Keratinocyte (primary cell): Measurements from ENCODE around the gene TTC33. TPM values are rescaled to one million over a fixed set of nuclear protein-coding genes. Genes with fewer than 3 reads are reported as not detected.

Source experiments
- DNase-seq: peaks from one replicate; pipeline ENCODE4 v3.0.0-alpha.2; 2011; ENCODE audit warnings: low read depth, missing footprints, low spot score
- FAIRE-seq: peaks from 2 replicates; lab custom pipeline; 2011; peaks lifted over from hg19 to GRCh38; lab: Jason Lieb, UNC
- H2AFZ ChIP-seq: 2 replicates; pipeline ENCODE4 v1.6.0; 2012; ENCODE audit warnings: low read length, control low read depth, inconsistent platforms; ENCODE audit not compliant: control insufficient read depth
- H3K27ac ChIP-seq: 2 replicates; pipeline ENCODE4 v1.5.1; 2011; ENCODE audit warnings: low read length; ENCODE audit not compliant: control insufficient read depth, insufficient read depth
- H3K27me3 ChIP-seq: 3 replicates; pipeline ENCODE4 v1.6.0; 2011; ENCODE audit warnings: low read length; ENCODE audit not compliant: control insufficient read depth, insufficient read depth; ENCODE audit errors: extremely low read depth
- H3K36me3 ChIP-seq, 2 experiments: 2 replicates in 1 of 2; 3 replicates in 1 of 2; pipeline ENCODE4 v1.5.1; 2011; ENCODE audit warnings: low read length in 2 of 2, mild to moderate bottlenecking in 1 of 2; ENCODE audit not compliant: control insufficient read depth in 2 of 2, insufficient read depth in 2 of 2; ENCODE audit errors: extremely low read depth in 1 of 2
- H3K4me1 ChIP-seq: 3 replicates; pipeline ENCODE4 v1.5.1; 2011; ENCODE audit warnings: low read length; ENCODE audit not compliant: control insufficient read depth, insufficient read depth; ENCODE audit errors: extremely low read depth
- H3K4me2 ChIP-seq: 3 replicates; pipeline ENCODE4 v1.6.0; 2011; ENCODE audit warnings: low read depth, low read length; ENCODE audit not compliant: control insufficient read depth, insufficient read depth; ENCODE audit errors: extremely low read depth
- H3K4me3 ChIP-seq, 3 experiments: fragments of 200-600 bp in 1 of 3; sonication (generic) in 1 of 3; 2 replicates in 2 of 3; 3 replicates in 1 of 3; pipeline ENCODE4 v1.5.1; 2011 to 2016; ENCODE audit warnings: low read length in 3 of 3, mild to moderate bottlenecking in 3 of 3, control low read depth in 2 of 3, inconsistent platforms in 1 of 3, low read depth in 1 of 3, mixed read lengths in 1 of 3, mixed run types in 1 of 3, moderate library complexity in 1 of 3; ENCODE audit not compliant: control insufficient read depth in 2 of 3, insufficient read depth in 2 of 3; ENCODE audit errors: extremely low read depth in 1 of 3
- H3K79me2 ChIP-seq: 2 replicates; pipeline ENCODE4 v1.6.0; 2012; ENCODE audit warnings: low read length; ENCODE audit not compliant: control insufficient read depth, insufficient read depth
- H3K9ac ChIP-seq: 3 replicates; pipeline ENCODE4 v1.6.0; 2011; ENCODE audit warnings: low read length; ENCODE audit not compliant: control insufficient read depth, insufficient read depth; ENCODE audit errors: extremely low read depth
- H3K9me1 ChIP-seq: 3 replicates; pipeline ENCODE4 v1.6.0; 2011; ENCODE audit warnings: low read length; ENCODE audit not compliant: control insufficient read depth, insufficient read depth; ENCODE audit errors: extremely low read depth
- H3K9me3 ChIP-seq: 2 replicates; pipeline ENCODE4 v1.5.1; 2012; ENCODE audit warnings: low read depth, low read length; ENCODE audit not compliant: control insufficient read depth
- H4K20me1 ChIP-seq: 3 replicates; pipeline ENCODE4 v1.6.0; 2011; ENCODE audit warnings: low read length; ENCODE audit not compliant: control insufficient read depth, insufficient read depth; ENCODE audit errors: extremely low read depth
- EZH2 ChIP-seq: IDR thresholded peaks from one replicate; pipeline ENCODE4 v1.6.1; 2012; ENCODE audit warnings: inconsistent platforms, mild to moderate bottlenecking, low read length, moderate library complexity
- dilution Hi-C: fragments of 300-500 bp; cut with MboI; formaldehyde crosslinking; loops from one replicate; pipeline ENCODE4 v1.7.0; 2020; ENCODE audit warnings: low sequenced_read_pairs; ENCODE audit not compliant: extremely low pct_ligation_motif_present
- polyA plus RNA-seq, 5 experiments: library from polyadenylated mRNA; depleted of rRNA in 3 of 5; stranded (reverse) in 3 of 5; stranded (forward) in 1 of 5; unstranded in 1 of 5; fragments of >200 nt; gene quantifications; 1 replicate in 1 of 5; 2 replicates in 3 of 5; 3 replicates in 1 of 5; pipeline versions ENCODE4 v1.2.1 to v1.2.3, GENCODE V29; 2011 to 2012; ENCODE audit warnings: missing spikeins in 2 of 5, low read depth in 1 of 5, low replicate concordance in 1 of 5
- TF ChIP-seq, protein P1 (sequence below), 3 experiments: IDR thresholded peaks in 1 of 3; conservative IDR thresholded peaks in 1 of 3; optimal IDR thresholded peaks in 1 of 3; 2 replicates in 2 of 3; 3 replicates in 1 of 3; pipeline versions ENCODE3 to v1.5.1; 2011; ENCODE audit warnings: low read length in 3 of 3, mild to moderate bottlenecking in 3 of 3, moderate library complexity in 2 of 3, control low read depth in 1 of 3, inconsistent platforms in 1 of 3; ENCODE audit not compliant: insufficient read depth in 2 of 3; ENCODE audit errors: extremely low read depth in 1 of 3

Gene TTC33
- polyA plus RNA-seq, 1 donor (not counting 4 experiments of a cell fraction or from before 2014, with no cell fraction given): 7.1 TPM

DNA sequence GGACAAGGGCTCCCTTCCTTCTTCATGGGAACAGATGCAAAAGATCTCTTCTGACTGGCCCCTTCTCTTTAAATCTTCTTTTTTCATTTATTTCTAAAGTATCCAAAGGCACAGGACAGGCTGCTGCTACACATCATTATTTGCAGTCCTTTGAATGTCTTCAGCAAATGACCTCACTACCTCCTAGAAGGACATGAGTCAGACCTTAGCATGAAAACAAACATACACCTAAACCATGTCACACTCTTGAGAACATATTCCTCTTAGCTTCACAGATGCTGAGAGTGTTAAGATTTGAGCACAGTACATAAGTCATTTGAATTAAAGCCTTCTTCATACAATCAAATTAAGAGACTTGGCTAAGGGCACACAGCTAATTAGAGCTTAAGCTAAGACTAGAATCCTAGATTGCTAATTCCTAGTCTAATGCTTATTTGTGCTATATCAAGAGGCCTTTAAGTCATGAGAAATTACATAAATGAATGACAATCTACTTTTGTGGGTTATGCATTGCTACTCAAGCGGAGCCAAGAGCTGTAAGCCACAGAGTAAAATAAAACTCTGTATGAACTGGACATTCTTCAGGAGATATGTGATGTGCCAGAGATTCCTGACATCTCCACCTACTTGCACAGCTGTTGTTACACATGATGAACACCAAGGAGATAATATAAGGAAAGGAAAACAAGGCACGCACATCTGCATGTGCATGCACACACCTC lies 185.2 kb downstream of the TTC33 start:
- no peaks in the 10 kb centered on the region for H3K79me2 ChIP-seq
- no peaks in the 10 kb centered on the region for H3K27me3 ChIP-seq
- no peak overlapping the region for H3K27ac ChIP-seq
- H3K9me1 ChIP-seq: no peaks in the 10 kb centered on the region
- H3K4me3 ChIP-seq: no peak overlapping the region
- no peaks in the 10 kb centered on the region for H4K20me1 ChIP-seq
- no peak overlapping the region for H2AFZ ChIP-seq
- peaks cover 19% of the 10 kb centered on the region for H3K4me1 ChIP-seq
- no peaks in the 10 kb centered on the region for H3K36me3 ChIP-seq
- H3K4me2 ChIP-seq: no peak overlapping the region
- no peak overlapping the region for H3K9ac ChIP-seq
- FAIRE-seq: peak; percentile 69
- DNase-seq: no peak
- no peaks in the 10 kb centered on the region for H3K9me3 ChIP-seq
- dilution Hi-C loops: no loop called here
- TF ChIP-seq, protein P1, sequence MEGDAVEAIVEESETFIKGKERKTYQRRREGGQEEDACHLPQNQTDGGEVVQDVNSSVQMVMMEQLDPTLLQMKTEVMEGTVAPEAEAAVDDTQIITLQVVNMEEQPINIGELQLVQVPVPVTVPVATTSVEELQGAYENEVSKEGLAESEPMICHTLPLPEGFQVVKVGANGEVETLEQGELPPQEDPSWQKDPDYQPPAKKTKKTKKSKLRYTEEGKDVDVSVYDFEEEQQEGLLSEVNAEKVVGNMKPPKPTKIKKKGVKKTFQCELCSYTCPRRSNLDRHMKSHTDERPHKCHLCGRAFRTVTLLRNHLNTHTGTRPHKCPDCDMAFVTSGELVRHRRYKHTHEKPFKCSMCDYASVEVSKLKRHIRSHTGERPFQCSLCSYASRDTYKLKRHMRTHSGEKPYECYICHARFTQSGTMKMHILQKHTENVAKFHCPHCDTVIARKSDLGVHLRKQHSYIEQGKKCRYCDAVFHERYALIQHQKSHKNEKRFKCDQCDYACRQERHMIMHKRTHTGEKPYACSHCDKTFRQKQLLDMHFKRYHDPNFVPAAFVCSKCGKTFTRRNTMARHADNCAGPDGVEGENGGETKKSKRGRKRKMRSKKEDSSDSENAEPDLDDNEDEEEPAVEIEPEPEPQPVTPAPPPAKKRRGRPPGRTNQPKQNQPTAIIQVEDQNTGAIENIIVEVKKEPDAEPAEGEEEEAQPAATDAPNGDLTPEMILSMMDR (optimal IDR thresholded peaks at IDR 0.05 in 1 of 3, IDR thresholded peaks at IDR 0.05 in 1 of 3, conservative IDR thresholded peaks at IDR 0.05 in 1 of 3; ENCODE audit: extremely low read depth in 1 of 3, insufficient read depth in 2 of 3, low read length in 3 of 3): no peak
- TF ChIP-seq EZH2: no peak

DNA sequence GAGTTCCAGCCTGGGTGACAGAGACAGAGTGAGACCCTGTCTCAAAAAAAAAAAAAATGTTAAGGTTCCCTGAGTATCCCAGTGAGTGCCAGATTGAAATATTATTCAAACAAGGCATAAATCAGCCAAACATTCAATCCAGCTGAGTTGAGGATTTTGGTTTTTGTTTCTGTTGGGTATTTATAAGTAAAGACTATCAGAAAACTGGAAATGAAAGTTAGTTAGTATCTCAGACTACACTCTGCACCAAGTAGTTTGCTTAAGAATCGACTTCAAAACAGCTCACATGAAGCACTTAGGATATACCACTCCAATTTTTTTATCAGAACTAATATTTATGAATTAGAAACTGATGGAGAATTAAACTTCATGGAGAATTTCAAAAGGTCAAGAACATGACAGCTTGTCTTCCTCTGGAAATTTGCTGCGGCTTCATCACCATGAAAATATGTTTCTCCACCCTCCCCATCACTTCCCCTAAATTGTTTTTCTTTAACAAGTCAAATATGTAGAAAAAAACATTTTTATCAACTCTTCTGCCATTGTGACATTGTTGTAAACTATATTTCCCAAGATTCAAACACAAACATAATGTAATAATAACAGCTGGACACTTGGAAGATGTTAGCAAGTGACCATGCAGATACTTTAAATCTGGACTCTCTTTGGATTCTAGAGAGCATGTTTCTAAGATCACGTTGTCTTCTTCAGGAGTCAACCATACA lies 186.1 kb downstream of the TTC33 start:
- dilution Hi-C loops: no loop called here
- H3K9me3 ChIP-seq: no peaks in the 10 kb centered on the region
- DNase-seq (no peak), FAIRE-seq (peak; percentile 48)
- H4K20me1 ChIP-seq: no peaks in the 10 kb centered on the region
- H3K4me2 ChIP-seq: no peak overlapping the region
- H3K4me3 ChIP-seq: no peak overlapping the region
- no peaks in the 10 kb centered on the region for H3K27me3 ChIP-seq
- H3K36me3 ChIP-seq: no peaks in the 10 kb centered on the region
- H3K9ac ChIP-seq: no peak overlapping the region
- no peak overlapping the region for H3K27ac ChIP-seq
- peaks cover 19% of the 10 kb centered on the region for H3K4me1 ChIP-seq
- H2AFZ ChIP-seq: no peak overlapping the region
- no peaks in the 10 kb centered on the region for H3K9me1 ChIP-seq
- no peaks in the 10 kb centered on the region for H3K79me2 ChIP-seq
- no peak for TF ChIP-seq EZH2
- TF ChIP-seq, protein P1 (optimal IDR thresholded peaks at IDR 0.05 in 1 of 3, IDR thresholded peaks at IDR 0.05 in 1 of 3, conservative IDR thresholded peaks at IDR 0.05 in 1 of 3; ENCODE audit: extremely low read depth in 1 of 3, insufficient read depth in 2 of 3, low read length in 3 of 3): no peak
